Hepatocyte (in vitro differentiated cells): ENCODE measurements around the gene PHF2.

Experiments
- EZH2 ChIP-seq: fragments of 200-600 bp; sonication (generic); IDR thresholded peaks from 2 replicates; pipeline ENCODE4 v1.6.1; 2016; ENCODE audit warnings: antibody characterized with exemption, mild to moderate bottlenecking, borderline replicate concordance
- EZH2phosphoT487 ChIP-seq: fragments of 200-600 bp; sonication (generic); IDR thresholded peaks from one replicate; pipeline ENCODE4 v1.6.1; 2018; ENCODE audit warnings: antibody characterized with exemption, mild to moderate bottlenecking, low read depth, moderate library complexity; ENCODE audit not compliant: unreplicated experiment, severe bottlenecking
- TF ChIP-seq, protein P1 (sequence below): fragments of 200-600 bp; sonication (generic); IDR thresholded peaks from 2 replicates; pipeline ENCODE4 v1.5.1; 2016; ENCODE audit warnings: antibody characterized with exemption, mild to moderate bottlenecking; ENCODE audit not compliant: poor library complexity

DNA sequence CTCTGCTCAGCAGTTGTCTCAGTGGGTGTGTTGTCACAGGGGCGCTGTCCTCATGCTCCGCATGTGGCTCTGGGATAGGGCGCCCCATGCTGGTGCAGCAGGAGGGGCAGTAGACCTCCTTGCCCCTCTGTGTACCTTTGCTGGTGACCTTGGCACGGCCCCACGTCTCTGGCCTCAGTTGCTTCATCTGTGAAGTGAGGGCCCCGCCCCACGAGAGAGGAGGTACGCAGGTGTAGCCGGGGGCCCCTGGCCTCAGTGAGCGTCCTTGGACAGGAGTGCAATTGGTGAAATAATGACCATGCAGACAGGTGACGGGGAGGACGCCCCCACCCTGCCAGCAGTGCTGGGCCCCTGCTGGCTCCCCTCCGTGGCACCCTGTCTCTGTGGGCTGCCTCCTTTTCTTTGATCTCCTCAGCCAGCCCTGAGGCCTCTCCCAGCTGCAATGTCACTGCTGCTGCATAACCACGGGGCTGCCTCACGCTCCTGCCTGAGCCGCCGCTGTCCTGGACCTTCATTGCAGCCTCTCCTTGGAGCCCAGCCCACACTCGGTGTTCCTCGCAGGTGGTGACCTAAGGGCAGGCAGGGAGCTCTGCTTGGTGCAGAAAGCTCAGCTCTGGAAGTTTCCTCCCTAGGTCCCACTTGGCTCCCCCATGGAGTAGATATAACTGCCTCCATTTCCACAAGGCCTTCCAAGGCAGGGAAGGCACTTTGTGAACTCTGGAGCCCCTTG, 57.3 kb downstream of the PHF2 start:
- TF ChIP-seq, protein P1, sequence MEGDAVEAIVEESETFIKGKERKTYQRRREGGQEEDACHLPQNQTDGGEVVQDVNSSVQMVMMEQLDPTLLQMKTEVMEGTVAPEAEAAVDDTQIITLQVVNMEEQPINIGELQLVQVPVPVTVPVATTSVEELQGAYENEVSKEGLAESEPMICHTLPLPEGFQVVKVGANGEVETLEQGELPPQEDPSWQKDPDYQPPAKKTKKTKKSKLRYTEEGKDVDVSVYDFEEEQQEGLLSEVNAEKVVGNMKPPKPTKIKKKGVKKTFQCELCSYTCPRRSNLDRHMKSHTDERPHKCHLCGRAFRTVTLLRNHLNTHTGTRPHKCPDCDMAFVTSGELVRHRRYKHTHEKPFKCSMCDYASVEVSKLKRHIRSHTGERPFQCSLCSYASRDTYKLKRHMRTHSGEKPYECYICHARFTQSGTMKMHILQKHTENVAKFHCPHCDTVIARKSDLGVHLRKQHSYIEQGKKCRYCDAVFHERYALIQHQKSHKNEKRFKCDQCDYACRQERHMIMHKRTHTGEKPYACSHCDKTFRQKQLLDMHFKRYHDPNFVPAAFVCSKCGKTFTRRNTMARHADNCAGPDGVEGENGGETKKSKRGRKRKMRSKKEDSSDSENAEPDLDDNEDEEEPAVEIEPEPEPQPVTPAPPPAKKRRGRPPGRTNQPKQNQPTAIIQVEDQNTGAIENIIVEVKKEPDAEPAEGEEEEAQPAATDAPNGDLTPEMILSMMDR = no peak
- TF ChIP-seq EZH2 = no peak
- TF ChIP-seq EZH2phosphoT487 = no peak
